SK-N-SH (cell line): ENCODE measurements around the gene RAB24. TPM values are rescaled to one million over a fixed set of nuclear protein-coding genes. Genes with fewer than 3 reads are reported as not detected.
A peak's percentile ranks its signal among the peaks of the same experiment; 100 is the strongest.

Experiments
- CTCF ChIA-PET: fragments of 300-600, 350-600 bp; formaldehyde crosslinking; extraction: SDS; loops from one replicate; lab custom pipeline; 2021; lab: Yijun Ruan, JAX
- POLR2A ChIA-PET: fragments of 350-600 bp; sonication (Branson Sonifier 250); formaldehyde crosslinking; extraction: SDS; loops from one replicate; lab custom pipeline; 2020; ENCODE audit warnings: antibody characterized with exemption, inconsistent platforms; lab: Yijun Ruan, JAX
- DNase-seq: peaks from one replicate; pipeline ENCODE4 v3.0.0; 2012
- H2AFZ ChIP-seq: fragments of 200-600 bp; sonication (generic); 2 replicates; pipeline ENCODE4 v1.8.1; 2016; ENCODE audit warnings: antibody characterized with exemption, mild to moderate bottlenecking, low read depth
- H3F3A ChIP-seq: fragments of 200-600 bp; sonication (generic); replicated peaks from 2 replicates; pipeline ENCODE3; 2016; ENCODE audit warnings: antibody characterized with exemption, mild to moderate bottlenecking; ENCODE audit not compliant: insufficient read depth
- H3K27ac ChIP-seq, 2 experiments: fragments of 200-500 bp in 1 of 2; fragments of 200-600 bp in 1 of 2; sonication (Bioruptor generic) in 1 of 2; sonication (generic), shearing (Covaris generic) in 1 of 2; 2 replicates each; pipeline versions ENCODE4 v1.5.1 to v1.6.1; 2014 to 2016; ENCODE audit warnings: low read depth in 2 of 2, inconsistent platforms in 1 of 2, low read length in 1 of 2, mild to moderate bottlenecking in 1 of 2, mixed read lengths in 1 of 2
- H3K27me3 ChIP-seq: fragments of 200-600 bp; sonication (generic), shearing (Covaris generic); 2 replicates; pipeline ENCODE4 v1.6.1; 2016; ENCODE audit warnings: mixed run types; ENCODE audit not compliant: insufficient read depth
- H3K36me3 ChIP-seq, 2 experiments: fragments of 200-500 bp in 1 of 2; fragments of 200-600 bp in 1 of 2; sonication (Bioruptor generic) in 1 of 2; sonication (generic) in 1 of 2; replicated peaks in 1 of 2; 2 replicates each; pipeline versions ENCODE3 to v1.5.1; 2014 to 2016; ENCODE audit warnings: low read length in 1 of 2, mild to moderate bottlenecking in 1 of 2; ENCODE audit not compliant: insufficient read depth in 2 of 2, control insufficient read depth in 1 of 2
- H3K4me1 ChIP-seq, 2 experiments: fragments of 200-500 bp in 1 of 2; fragments of 200-600 bp in 1 of 2; sonication (Bioruptor generic) in 1 of 2; sonication (generic), shearing (Covaris generic) in 1 of 2; 2 replicates each; pipeline versions ENCODE4 v1.5.1 to v1.6.1; 2014 to 2016; ENCODE audit warnings: low read depth in 1 of 2, low read length in 1 of 2, mixed run types in 1 of 2; ENCODE audit not compliant: insufficient read depth in 2 of 2, control insufficient read depth in 1 of 2
- H3K4me2 ChIP-seq: fragments of 200-600 bp; sonication (generic), shearing (Covaris generic); 2 replicates; pipeline ENCODE4 v1.6.1; 2017; ENCODE audit warnings: mixed run types
- H3K4me3 ChIP-seq, 2 experiments: fragments of 200-500 bp in 1 of 2; fragments of 200-600 bp in 1 of 2; sonication (Bioruptor generic) in 1 of 2; sonication (generic), shearing (Covaris generic) in 1 of 2; 2 replicates each; pipeline versions ENCODE4 v1.5.1 to v1.8.1; 2014 to 2016; ENCODE audit warnings: low read depth in 2 of 2, inconsistent platforms in 1 of 2, low read length in 1 of 2, mild to moderate bottlenecking in 1 of 2, mixed read lengths in 1 of 2, moderate library complexity in 1 of 2
- H3K79me2 ChIP-seq: fragments of 200-600 bp; sonication (generic); 2 replicates; pipeline ENCODE4 v1.8.1; 2017; ENCODE audit warnings: mild to moderate bottlenecking; ENCODE audit not compliant: insufficient read depth
- H3K9ac ChIP-seq: fragments of 200-600 bp; sonication (generic); 2 replicates; pipeline ENCODE4 v1.6.1; 2017; ENCODE audit warnings: mixed run types
- H3K9me2 ChIP-seq: fragments of 200-600 bp; sonication (generic); 2 replicates; pipeline ENCODE4 v1.6.1; 2017; ENCODE audit warnings: mixed run types
- H3K9me3 ChIP-seq: fragments of 200-600 bp; sonication (generic); 2 replicates; pipeline ENCODE4 v1.6.1; 2017; ENCODE audit warnings: mixed run types, mild to moderate bottlenecking, moderate library complexity
- H4K20me1 ChIP-seq: fragments of 200-600 bp; sonication (generic); 2 replicates; pipeline ENCODE4 v1.6.1; 2017; ENCODE audit warnings: mild to moderate bottlenecking, mixed run types; ENCODE audit not compliant: insufficient read depth
- CHD2 ChIP-seq: fragments of 150-350 bp; IDR thresholded peaks from 2 replicates; pipeline ENCODE4 v1.6.1; 2018; ENCODE audit warnings: low read length; ENCODE audit not compliant: partially characterized antibody
- EP300 ChIP-seq, 2 experiments: IDR thresholded peaks; 2 replicates each; pipeline versions ENCODE4 v1.4.0 to v1.6.1; 2012; ENCODE audit warnings: borderline replicate concordance in 1 of 2, low read depth in 1 of 2, low read length in 1 of 2
- EZH2phosphoT487 ChIP-seq: fragments of 200-600 bp; sonication (generic); IDR thresholded peaks from 2 replicates; pipeline ENCODE4 v1.6.1; 2017; ENCODE audit warnings: low read depth, mixed run types, mild to moderate bottlenecking, antibody characterized with exemption, moderate library complexity, borderline replicate concordance
- FOSL2 ChIP-seq: IDR thresholded peaks from 2 replicates; pipeline ENCODE4 v1.4.0; 2012; ENCODE audit warnings: low read depth, mild to moderate bottlenecking, moderate library complexity, borderline replicate concordance
- FOXJ3 ChIP-seq: sonication (generic); formaldehyde crosslinking; IDR thresholded peaks from 2 replicates; pipeline ENCODE4 v1.5.1; 2020; ENCODE audit warnings: mild to moderate bottlenecking, missing genetic modification reagents
- FOXM1 ChIP-seq: IDR thresholded peaks from 2 replicates; pipeline ENCODE4 v1.4.0; 2012; ENCODE audit warnings: low read depth, mild to moderate bottlenecking
- GABPA ChIP-seq: IDR thresholded peaks from 2 replicates; pipeline ENCODE4 v1.4.0; 2012; ENCODE audit warnings: low read depth, mild to moderate bottlenecking
- IRF3 ChIP-seq: fragments of 150-350 bp; IDR thresholded peaks from 2 replicates; pipeline ENCODE4 v1.6.1; 2016; ENCODE audit warnings: mild to moderate bottlenecking, low read depth, low read length
- JUND ChIP-seq: IDR thresholded peaks from 2 replicates; pipeline ENCODE4 v1.4.0; 2012
- MEF2A ChIP-seq: IDR thresholded peaks from 2 replicates; pipeline ENCODE4 v1.4.0; 2012; ENCODE audit warnings: low read depth, borderline replicate concordance
- MXI1 ChIP-seq: IDR thresholded peaks from 2 replicates; pipeline ENCODE4 v1.6.1; 2012; ENCODE audit warnings: mild to moderate bottlenecking, low read depth, low read length, improper control_type of control experiment
- NFIC ChIP-seq: IDR thresholded peaks from 2 replicates; pipeline ENCODE4 v1.4.0; 2012; ENCODE audit warnings: borderline replicate concordance
- NRF1 ChIP-seq: IDR thresholded peaks from 2 replicates; pipeline ENCODE4 v1.6.1; 2012; ENCODE audit warnings: low read depth, mild to moderate bottlenecking, low read length
- POLR2AphosphoS5 ChIP-seq: IDR thresholded peaks from 2 replicates; pipeline ENCODE4 v1.6.1; 2012; ENCODE audit warnings: low read depth, low read length
- RAD21 ChIP-seq: IDR thresholded peaks from 2 replicates; pipeline ENCODE4 v1.6.1; 2012; ENCODE audit warnings: mild to moderate bottlenecking, low read length
- RFX5 ChIP-seq: IDR thresholded peaks from 2 replicates; pipeline ENCODE4 v1.6.1; 2012; ENCODE audit warnings: mild to moderate bottlenecking, improper control_type of control experiment, low read length
- TAF1 ChIP-seq: IDR thresholded peaks from 2 replicates; pipeline ENCODE4 v1.6.1; 2012; ENCODE audit warnings: low read depth, mild to moderate bottlenecking, low read length, moderate library complexity, borderline replicate concordance
- TCF12 ChIP-seq: IDR thresholded peaks from 2 replicates; pipeline ENCODE4 v1.4.0; 2012
- TEAD4 ChIP-seq: IDR thresholded peaks from 2 replicates; pipeline ENCODE4 v1.4.0; 2012; ENCODE audit warnings: mild to moderate bottlenecking, borderline replicate concordance; ENCODE audit not compliant: insufficient read depth
- USF1 ChIP-seq: IDR thresholded peaks from 2 replicates; pipeline ENCODE4 v1.4.0; 2012; ENCODE audit warnings: low read depth, borderline replicate concordance
- WGBS: methylation state at CpG from one replicate; pipeline ENCODE4 v1.1.6; 2017; ENCODE audit warnings: low lambda C conversion rate; 5-methylcytosine and 5-hydroxymethylcytosine counted together
- polyA plus RNA-seq, 3 experiments: library from polyadenylated mRNA; depleted of rRNA; stranded (reverse); fragments of >200 nt; gene quantifications; 2 replicates each; pipeline ENCODE4 v1.2.3, GENCODE V29; 2012
- TF ChIP-seq, protein P1 (sequence below): IDR thresholded peaks from 2 replicates; pipeline ENCODE4 v1.4.0; 2012; ENCODE audit warnings: low read depth, borderline replicate concordance
- TF ChIP-seq, protein P2 (sequence below): fragments of 150-350 bp; IDR thresholded peaks from 2 replicates; pipeline ENCODE4 v1.6.1; 2017; ENCODE audit warnings: antibody characterized with exemption, low read length, low read depth, borderline replicate concordance

RAB24 gene
- polyA plus RNA-seq, 1 of the 3 experiments (the other 2 are of a cell fraction), result 101 TPM

DNA sequence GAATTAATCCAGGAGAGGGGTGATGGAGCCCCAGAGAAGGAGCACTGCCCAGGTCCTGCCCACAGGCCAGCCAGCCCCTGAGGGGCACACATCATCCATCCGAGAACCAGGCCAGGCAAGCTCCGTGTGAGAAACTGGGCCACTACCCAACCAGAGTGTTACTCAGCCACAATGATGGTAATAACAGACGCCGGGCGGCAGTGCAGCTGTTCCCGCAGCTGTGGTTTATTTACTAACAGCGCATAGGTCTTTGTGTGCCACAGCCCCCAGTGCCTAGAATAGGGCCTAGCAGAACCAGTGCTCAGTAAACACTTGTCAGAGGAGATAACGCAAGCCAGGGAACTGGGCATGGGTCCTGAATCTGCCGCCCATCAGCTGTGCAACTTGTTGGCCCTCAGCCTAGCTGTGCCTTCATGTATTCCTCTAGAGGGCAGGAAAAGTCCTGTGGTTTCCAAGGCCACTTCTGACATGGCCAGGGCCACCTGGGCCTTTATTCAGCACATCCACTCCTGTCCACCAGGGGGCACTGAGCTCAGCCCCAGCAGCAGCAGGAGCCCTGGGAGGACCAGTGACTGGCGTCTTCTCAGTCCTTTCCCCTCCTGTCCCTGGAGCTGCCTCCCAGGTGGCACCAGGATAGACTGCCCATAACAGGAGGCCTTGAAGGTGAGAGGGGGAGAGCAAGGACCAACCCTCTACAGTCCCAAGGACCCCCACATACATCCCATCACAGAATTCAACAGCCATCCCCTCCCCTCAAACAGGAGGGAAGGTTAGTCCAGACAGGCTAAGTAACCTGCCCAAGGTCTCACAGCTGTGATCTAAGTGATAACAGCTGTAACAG lies 6.1 kb upstream of the RAB24 start (continued):
- TF ChIP-seq RFX5 (no peak), EZH2phosphoT487 (no peak), NRF1 (no peak), MXI1 (no peak), FOXM1 (no peak), RAD21 (peak; percentile 60), USF1 (no peak), FOSL2 (no peak)
- TF ChIP-seq, protein P1, sequence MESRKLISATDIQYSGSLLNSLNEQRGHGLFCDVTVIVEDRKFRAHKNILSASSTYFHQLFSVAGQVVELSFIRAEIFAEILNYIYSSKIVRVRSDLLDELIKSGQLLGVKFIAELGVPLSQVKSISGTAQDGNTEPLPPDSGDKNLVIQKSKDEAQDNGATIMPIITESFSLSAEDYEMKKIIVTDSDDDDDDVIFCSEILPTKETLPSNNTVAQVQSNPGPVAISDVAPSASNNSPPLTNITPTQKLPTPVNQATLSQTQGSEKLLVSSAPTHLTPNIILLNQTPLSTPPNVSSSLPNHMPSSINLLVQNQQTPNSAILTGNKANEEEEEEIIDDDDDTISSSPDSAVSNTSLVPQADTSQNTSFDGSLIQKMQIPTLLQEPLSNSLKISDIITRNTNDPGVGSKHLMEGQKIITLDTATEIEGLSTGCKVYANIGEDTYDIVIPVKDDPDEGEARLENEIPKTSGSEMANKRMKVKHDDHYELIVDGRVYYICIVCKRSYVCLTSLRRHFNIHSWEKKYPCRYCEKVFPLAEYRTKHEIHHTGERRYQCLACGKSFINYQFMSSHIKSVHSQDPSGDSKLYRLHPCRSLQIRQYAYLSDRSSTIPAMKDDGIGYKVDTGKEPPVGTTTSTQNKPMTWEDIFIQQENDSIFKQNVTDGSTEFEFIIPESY, result no peak
- TF ChIP-seq, all 33 proteins: peak for 6

GRCh38 chr5:177308740-177309139 lies 5.2 kb upstream of the RAB24 start:
- H3K79me2 ChIP-seq, result peaks cover 78% of the 10 kb centered on the region
- peaks cover 22% of the 10 kb centered on the region for H3F3A ChIP-seq
- no peaks in the 10 kb centered on the region for H3K9me2 ChIP-seq
- H2AFZ ChIP-seq, result no peak overlapping the region
- H4K20me1 ChIP-seq, result peaks cover 36% of the 10 kb centered on the region
- no peak overlapping the region for H3K4me3 ChIP-seq
- ChIA-PET CTCF (interaction anchor here (0.6 to 4.3 kb wide), 20 partner anchors 10 to 195 kb away, joined by 3 to 39 read pairs (median 10); no protein-coding TSS in a partner anchor), POLR2A (interaction anchor here (0.9 to 1.0 kb wide), 2 partner anchors 43 to 58 kb away, joined by 3 read pairs; partner anchors contain the start of gene LMAN2)
- DNase-seq, result no peak
- H3K36me3 ChIP-seq, result peaks cover 19 to 24% of the 10 kb centered on the region in 2 experiments
- no peak overlapping the region for H3K9ac ChIP-seq
- H3K27ac ChIP-seq, result no peak overlapping the region
- H3K4me1 ChIP-seq, result peaks cover 4 to 37% of the 10 kb centered on the region in 2 experiments; a peak in 1 of 4 replicates
- WGBS, result 97% methylated on average over 11 of the region's 11 CpGs
- H3K9me3 ChIP-seq, result no peaks in the 10 kb centered on the region
- no peaks in the 10 kb centered on the region for H3K27me3 ChIP-seq
- no peak overlapping the region for H3K4me2 ChIP-seq
- TF ChIP-seq FOXJ3 (CRISPR knock-in tag) (no peak), FOSL2 (no peak), MXI1 (no peak), NFIC (no peak), TAF1 (no peak), CHD2 (no peak), RAD21 (no peak), POLR2AphosphoS5 (no peak), EZH2phosphoT487 (no peak), TEAD4 (no peak), GABPA (no peak), JUND (no peak), RFX5 (no peak), EP300 (IDR thresholded peaks at IDR 0.05; ENCODE audit: borderline replicate concordance in 1 of 2, low read depth in 1 of 2, low read length in 1 of 2) (no peak), IRF3 (no peak), USF1 (no peak), NRF1 (no peak), MEF2A (no peak), TCF12 (no peak)
- TF ChIP-seq, protein P2, sequence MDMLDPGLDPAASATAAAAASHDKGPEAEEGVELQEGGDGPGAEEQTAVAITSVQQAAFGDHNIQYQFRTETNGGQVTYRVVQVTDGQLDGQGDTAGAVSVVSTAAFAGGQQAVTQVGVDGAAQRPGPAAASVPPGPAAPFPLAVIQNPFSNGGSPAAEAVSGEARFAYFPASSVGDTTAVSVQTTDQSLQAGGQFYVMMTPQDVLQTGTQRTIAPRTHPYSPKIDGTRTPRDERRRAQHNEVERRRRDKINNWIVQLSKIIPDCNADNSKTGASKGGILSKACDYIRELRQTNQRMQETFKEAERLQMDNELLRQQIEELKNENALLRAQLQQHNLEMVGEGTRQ, result no peak
